Measurements from ENCODE around the gene RBBP8NL.

RBBP8NL gene

DNA sequence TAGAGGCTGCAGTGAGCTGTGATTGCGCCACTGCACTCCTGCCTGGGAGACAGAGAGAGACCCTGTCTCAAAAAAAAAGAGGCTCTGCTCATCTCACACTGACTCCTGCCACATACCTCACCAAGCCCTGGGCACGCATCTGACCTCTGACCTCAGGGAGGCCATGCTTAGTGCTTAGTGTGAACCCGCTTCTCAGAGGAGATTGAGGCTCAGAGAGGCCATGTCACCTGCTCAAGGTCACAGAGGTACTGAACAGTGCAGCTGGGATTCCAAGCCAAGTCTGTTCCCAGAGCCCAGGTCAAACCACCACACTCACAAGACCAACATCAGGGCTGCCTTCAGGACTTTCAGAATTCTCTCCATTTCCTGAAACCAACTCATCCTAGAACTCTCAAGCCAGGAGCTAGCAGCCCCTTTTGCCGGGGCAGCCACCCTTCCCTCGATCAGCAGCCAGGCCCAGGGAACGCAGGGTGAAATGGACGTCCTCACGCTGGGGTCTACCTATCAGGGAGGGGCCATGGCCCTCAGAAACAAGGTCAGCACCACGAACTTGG lies 23.1 kb downstream of the RBBP8NL start:
- Histone ChIP-seq H3K79me2 (ENCODE audit: insufficient read depth, low read length) (peaks cover 28% of the 10 kb centered on the region), H3F3A (ENCODE audit: low read depth) (no peaks in the 10 kb centered on the region), H3K4me3 (ENCODE audit: low read length, poor library complexity, severe bottlenecking) (no peak overlapping the region), H3K9ac (ENCODE audit: low read depth, low read length, poor library complexity, severe bottlenecking) (peak overlapping the region; percentile 23), H3K9me2 (replicated peaks; ENCODE audit: low read depth, low read length) (no peaks in the 10 kb centered on the region), H3K4me2 (ENCODE audit: low read depth, low read length, poor library complexity, severe bottlenecking) (peak overlapping the region; percentile 85), H3K4me1 (ENCODE audit: insufficient read depth, low read length, poor library complexity, severe bottlenecking) (peaks cover 24% of the 10 kb centered on the region), H4K20me1 (ENCODE audit: insufficient read depth, low read length, poor library complexity, severe bottlenecking) (peaks cover 11% of the 10 kb centered on the region), H3K36me3 (ENCODE audit: insufficient read depth, low read length) (no peaks in the 10 kb centered on the region), H3K27me3 (ENCODE audit: insufficient read depth, low read length, poor library complexity, severe bottlenecking) (no peaks in the 10 kb centered on the region), H3K9me3 (ENCODE audit: insufficient read depth, low read depth, low read length) (no peaks in the 10 kb centered on the region), H2AFZ (ENCODE audit: low read length) (no peak overlapping the region)
- TF ChIP-seq EZH2phosphoT487 (IDR thresholded peaks at IDR 0.05; ENCODE audit: borderline replicate concordance) = no peak

GRCh38 chr20:62403331-62403730 lies 24.0 kb downstream of the RBBP8NL start:
- H3K9ac ChIP-seq (ENCODE audit: low read depth, low read length, poor library complexity, severe bottlenecking) = no peak overlapping the region
- peaks cover 24% of the 10 kb centered on the region for H3K4me1 ChIP-seq (ENCODE audit: insufficient read depth, low read length, poor library complexity, severe bottlenecking)
- H3F3A ChIP-seq (ENCODE audit: low read depth) = no peaks in the 10 kb centered on the region
- H4K20me1 ChIP-seq (ENCODE audit: insufficient read depth, low read length, poor library complexity, severe bottlenecking) = peaks cover 11% of the 10 kb centered on the region
- TF ChIP-seq EZH2phosphoT487 (IDR thresholded peaks at IDR 0.05; ENCODE audit: borderline replicate concordance) (no peak), CTCF (conservative IDR thresholded peaks at IDR 0.05; ENCODE audit: low read length) (no peak)
- H2AFZ ChIP-seq (ENCODE audit: low read length) = no peak overlapping the region
- no peak overlapping the region for H3K4me3 ChIP-seq (ENCODE audit: low read length, poor library complexity, severe bottlenecking)
- no peaks in the 10 kb centered on the region for H3K36me3 ChIP-seq (ENCODE audit: insufficient read depth, low read length)
- peaks cover 28% of the 10 kb centered on the region for H3K79me2 ChIP-seq (ENCODE audit: insufficient read depth, low read length)
- no peak overlapping the region for H3K4me2 ChIP-seq (ENCODE audit: low read depth, low read length, poor library complexity, severe bottlenecking)
- no peaks in the 10 kb centered on the region for H3K9me3 ChIP-seq (ENCODE audit: insufficient read depth, low read depth, low read length)
- no peaks in the 10 kb centered on the region for H3K9me2 ChIP-seq (replicated peaks; ENCODE audit: low read depth, low read length)
- H3K27me3 ChIP-seq (ENCODE audit: insufficient read depth, low read length, poor library complexity, severe bottlenecking) = no peaks in the 10 kb centered on the region

- Histone ChIP-seq H3K9ac (ENCODE audit: low read depth, low read length, poor library complexity, severe bottlenecking) (no peak overlapping the region), H3K4me1 (ENCODE audit: insufficient read depth, low read length, poor library complexity, severe bottlenecking) (peaks cover 17% of the 10 kb centered on the region), H3K27me3 (ENCODE audit: insufficient read depth, low read length, poor library complexity, severe bottlenecking) (no peaks in the 10 kb centered on the region), H3K36me3 (ENCODE audit: insufficient read depth, low read length) (no peaks in the 10 kb centered on the region), H3K4me2 (ENCODE audit: low read depth, low read length, poor library complexity, severe bottlenecking) (no peak overlapping the region), H3K4me3 (ENCODE audit: low read length, poor library complexity, severe bottlenecking) (no peak overlapping the region), H4K20me1 (ENCODE audit: insufficient read depth, low read length, poor library complexity, severe bottlenecking) (peaks cover 11% of the 10 kb centered on the region), H3K79me2 (ENCODE audit: insufficient read depth, low read length) (peaks cover 28% of the 10 kb centered on the region), H3F3A (ENCODE audit: low read depth) (no peaks in the 10 kb centered on the region), H3K9me3 (ENCODE audit: insufficient read depth, low read depth, low read length) (no peaks in the 10 kb centered on the region), H2AFZ (ENCODE audit: low read length) (no peak overlapping the region), H3K9me2 (replicated peaks; ENCODE audit: low read depth, low read length) (no peaks in the 10 kb centered on the region)
- TF ChIP-seq CTCF (conservative IDR thresholded peaks at IDR 0.05; ENCODE audit: low read length) (no peak), EZH2phosphoT487 (IDR thresholded peaks at IDR 0.05; ENCODE audit: borderline replicate concordance) (no peak)
Observed at GRCh38 chr20:62402456-62403150, 24.7 kb downstream of the RBBP8NL start.
